GM19468 (cell line): Measurements from ENCODE around the gene LDB2.
"Not testable (repeated sequence)": the region's sequence is repeated elsewhere in the genome, so short reads cannot be mapped to it uniquely, and the experiment has no call there.

ENCODE experiments used
- ATAC-seq: cut with Tn5 transposase; IDR thresholded peaks from one replicate; pipeline ENCODE4 v1.9.1; 2021; ENCODE audit warnings: mild to moderate bottlenecking, moderate library complexity, moderate number of reproducible peaks; ENCODE audit not compliant: unreplicated experiment; ENCODE audit errors: extremely low read depth

Gene LDB2

GRCh38 chr4:16582036-16582435 is 316.4 kb downstream of the LDB2 start:
- no peak for ATAC-seq

GRCh38 chr4:16581117-16581516 is 317.3 kb downstream of the LDB2 start:
- ATAC-seq: no peak

- ATAC-seq: no peak
Measured at GRCh38 chr4:16580514-16580913, 317.9 kb downstream of the LDB2 start.

DNA sequence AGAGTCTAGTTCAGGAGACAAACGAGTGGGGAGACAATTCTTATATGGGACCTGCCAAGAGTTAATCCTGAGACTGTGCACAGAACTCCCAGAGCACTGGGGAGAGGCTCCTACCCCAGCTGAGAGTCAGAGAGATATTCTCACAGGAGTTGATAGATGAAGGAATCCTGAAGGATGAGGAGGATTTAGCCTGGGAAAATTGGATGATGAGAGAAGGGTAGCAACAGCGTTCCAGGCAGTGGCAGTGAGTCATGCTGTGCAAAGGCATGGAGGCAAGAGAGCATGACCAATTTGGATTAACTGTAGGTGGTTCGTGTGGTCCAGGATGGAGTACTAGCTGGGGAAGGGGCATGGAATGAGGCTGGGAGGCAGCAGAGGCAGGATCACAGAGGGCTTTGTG is 318.6 kb downstream of the LDB2 start:
- no peak for ATAC-seq

DNA sequence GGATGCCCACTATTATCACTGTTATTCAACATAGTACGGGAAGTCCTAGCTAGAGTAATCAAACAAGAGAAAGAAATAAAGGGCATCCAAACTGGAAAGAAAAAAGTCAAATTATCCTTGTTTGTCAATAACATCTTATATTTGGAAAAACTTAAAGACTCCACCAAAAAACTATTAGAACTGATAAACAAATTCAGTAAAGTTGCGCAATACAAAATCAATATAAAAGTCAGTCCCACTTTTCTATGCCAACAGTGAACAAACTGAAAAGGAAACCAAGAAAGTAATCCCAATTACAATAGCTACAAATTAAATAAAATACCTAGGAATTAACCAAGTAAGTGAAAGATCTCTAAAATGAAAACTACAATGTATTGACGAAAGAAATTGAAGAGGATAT is 321.3 kb downstream of the LDB2 start:
- ATAC-seq: no peak

DNA sequence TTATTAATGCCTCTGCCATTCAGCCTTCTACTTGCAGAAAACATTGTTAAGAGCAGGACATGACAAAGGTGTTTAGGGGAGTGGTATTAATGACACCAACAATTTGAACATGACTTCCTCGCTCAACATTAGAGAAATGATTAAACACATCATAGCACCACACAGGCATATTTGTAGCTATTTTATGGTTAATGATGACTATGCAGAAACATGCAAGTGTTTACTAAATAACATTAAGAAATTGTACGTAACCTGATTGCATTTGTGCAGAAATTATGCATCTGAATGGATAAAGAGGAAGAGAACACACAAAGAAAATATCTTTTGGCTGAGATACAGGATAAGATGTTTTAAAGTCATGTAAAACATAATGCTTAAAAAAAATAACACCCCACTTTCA is 323.5 kb downstream of the LDB2 start:
- no peak for ATAC-seq

GRCh38 chr4:16573739-16574138 is 324.7 kb downstream of the LDB2 start:
- no peak for ATAC-seq

GRCh38 chr4:16573206-16573605 is 325.2 kb downstream of the LDB2 start:
- ATAC-seq: no peak

GRCh38 chr4:16572631-16573030 is 325.8 kb downstream of the LDB2 start:
- no peak for ATAC-seq

- ATAC-seq: no peak
Measured at GRCh38 chr4:16572161-16572560, 326.3 kb downstream of the LDB2 start.

GRCh38 chr4:16569790-16570189 is 328.7 kb downstream of the LDB2 start:
- no peak for ATAC-seq

- ATAC-seq: not testable (repeated sequence)
Measured at GRCh38 chr4:16557316-16557715, 341.1 kb downstream of the LDB2 start.

DNA sequence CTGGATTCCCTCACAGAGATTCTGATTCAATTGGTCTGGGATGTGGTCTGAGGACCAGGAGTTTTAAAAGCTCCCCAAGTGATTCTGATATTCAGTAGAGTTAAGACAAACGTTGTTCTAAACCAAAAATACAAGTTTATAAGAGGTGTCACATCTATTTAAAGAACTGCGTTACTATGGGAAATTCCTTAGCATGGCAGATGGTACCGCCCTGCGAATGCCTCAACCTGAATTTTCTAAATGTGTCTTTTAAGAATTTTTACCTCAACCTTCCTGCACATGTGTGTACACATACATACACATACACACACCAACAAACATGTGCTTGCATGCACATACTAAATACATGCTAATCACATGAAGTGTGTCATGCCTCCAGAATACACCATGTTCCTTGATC is 343.3 kb downstream of the LDB2 start:
- ATAC-seq: no peak

GRCh38 chr4:16550531-16550930 is 347.9 kb downstream of the LDB2 start:
- no peak for ATAC-seq

DNA sequence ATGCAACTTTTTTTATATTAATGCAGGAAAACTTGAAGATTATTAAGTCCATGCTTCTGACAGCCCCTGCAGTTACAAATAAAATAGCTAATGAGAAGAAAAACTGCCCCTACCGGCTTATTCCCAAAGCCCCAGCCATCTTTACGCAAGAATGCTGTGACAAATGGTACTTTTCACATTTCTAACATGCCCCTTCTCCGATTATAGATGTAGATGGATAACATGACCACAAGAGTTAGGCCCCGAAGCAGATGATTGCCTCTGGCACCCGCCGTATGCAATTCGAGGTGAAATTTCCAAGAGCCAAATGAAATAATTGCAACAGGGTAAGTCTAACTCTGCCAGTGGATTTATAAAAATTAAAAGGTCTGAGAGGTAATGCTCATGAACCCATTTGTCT is 352.8 kb downstream of the LDB2 start:
- ATAC-seq: no peak

DNA sequence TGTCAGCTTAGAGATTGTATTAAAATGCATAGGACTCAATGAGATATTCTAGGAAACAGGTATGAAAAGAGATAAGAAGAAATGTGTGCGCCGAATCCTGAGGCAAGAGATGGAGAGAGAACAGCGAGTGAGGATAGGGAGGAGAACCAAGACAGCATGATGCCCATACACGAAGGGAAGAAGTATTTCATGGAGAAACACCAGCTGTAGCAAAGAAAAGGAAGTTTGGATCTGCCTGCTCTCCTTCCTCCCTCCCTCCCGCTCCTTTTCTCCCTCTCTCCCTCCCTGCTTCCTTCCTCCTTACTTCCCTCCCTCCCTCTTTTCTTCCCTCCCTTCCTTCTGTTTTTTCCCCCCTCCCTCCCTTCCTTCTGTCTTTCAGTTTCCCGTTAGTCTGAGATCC is 353.6 kb downstream of the LDB2 start:
- ATAC-seq: no peak

DNA sequence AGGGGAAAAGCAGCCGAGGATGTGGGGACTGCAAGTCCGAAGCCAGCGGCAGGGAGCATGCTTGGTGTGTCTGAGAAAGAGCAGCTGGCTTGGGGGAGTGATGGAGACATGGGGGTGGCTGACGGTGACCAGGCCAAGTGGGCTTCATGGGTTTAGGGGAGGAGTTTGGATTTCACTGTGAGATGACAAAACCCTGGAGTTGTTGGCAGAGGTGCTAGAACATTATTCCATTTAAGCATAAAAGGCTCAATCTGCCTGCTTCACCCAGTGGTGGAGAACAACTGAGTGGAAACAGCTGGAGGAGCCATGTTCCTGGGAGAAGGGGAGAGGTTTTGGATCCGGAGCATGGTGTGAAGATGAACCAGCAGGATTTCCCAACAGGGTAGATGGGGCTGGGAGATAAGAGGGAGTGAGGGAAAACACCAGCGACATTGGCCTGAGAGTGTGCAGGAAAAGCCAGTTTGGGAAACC is 354.2 kb downstream of the LDB2 start:
- no peak for ATAC-seq

DNA sequence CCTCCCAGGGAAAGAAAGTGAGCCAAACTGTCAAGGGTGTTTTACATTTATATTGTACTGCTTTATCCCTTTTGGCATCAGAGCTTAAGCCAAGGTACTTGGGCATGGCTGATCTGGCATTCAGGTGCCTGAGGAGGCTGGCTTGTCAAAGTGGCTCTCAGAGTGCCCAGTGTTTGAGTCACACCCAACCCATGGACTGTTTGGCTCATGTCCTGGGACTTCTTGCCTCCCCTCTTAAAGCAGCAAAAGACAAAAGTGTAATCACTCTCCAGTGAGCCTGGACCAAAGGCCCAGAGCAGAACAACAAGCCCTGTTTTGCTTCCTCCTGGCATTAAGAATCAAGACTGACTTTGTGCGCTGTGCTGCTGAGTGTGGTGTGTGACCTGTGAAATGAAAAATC is 360.5 kb downstream of the LDB2 start:
- ATAC-seq: no peak

DNA sequence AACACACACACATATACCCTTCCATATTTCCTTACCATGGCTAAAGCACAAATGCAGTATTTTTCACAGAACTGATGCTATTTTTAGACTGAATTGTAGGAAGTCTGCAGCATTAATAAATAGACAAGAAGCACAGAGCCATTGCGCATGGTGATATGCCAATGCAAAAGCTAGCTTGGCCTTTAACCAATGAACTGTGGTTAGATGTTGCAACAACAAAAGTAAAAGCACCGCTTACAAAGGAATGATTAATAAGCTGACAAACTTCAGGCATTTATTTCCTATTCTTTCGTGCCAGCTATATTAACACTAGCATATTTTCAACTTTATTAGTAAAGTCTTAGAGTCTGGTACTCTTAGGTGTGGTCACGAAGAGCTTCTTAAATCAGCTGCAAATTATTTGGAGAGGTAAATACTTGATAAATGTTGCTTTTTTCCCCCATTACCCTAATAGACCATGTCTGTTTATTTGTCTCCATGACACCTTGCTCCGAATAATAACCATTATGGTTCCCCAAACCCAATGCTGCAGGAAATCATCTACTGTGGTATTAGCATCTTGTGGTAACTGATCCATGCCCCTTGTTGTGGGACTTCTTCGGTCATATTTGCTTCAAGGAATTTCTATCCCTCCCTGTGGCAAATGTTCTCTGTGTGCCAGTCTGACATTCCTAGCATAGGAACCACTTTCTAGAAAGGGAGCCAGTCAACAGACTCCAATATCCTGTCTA is 366.0 kb downstream of the LDB2 start:
- no peak for ATAC-seq

GRCh38 chr4:16530688-16531635 is 367.5 kb downstream of the LDB2 start:
- no peak for ATAC-seq

DNA sequence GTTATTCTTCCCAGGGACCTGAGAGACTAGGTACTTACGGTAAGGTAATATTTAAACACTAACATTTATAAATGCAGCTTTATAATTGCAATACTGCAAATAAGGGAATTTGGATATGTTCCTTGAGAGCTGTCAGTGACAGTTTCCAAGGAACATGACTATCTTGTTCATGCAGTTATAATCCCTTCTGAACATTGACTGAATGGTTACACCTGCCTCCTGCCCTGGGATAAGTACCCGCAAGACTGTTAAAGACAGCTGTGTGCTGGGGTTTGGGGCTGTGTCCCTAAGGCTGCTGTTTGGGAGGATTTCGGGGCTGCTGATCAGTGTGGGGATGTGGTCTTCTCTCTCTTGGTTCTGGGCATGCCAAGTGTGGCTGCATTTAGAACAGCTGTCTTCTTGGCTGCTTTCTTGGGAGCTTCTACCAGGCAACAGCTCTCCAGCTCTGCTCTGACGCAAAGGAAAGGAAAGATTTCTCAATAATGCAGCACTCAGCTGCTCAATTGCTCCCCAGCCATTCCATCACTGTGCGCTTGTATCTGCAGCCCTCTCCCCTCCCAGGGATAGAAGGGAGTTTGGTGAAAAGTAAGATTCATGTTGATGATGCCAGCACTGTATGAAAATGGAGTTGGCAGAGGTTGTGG is 373.4 kb downstream of the LDB2 start:
- no peak for ATAC-seq
